Erythroblast (primary cell): ENCODE data around the gene LSM14B.
A peak's percentile ranks its signal among the peaks of the same experiment; 100 is the strongest.

Experiments used
- DNase-seq, 2 experiments: peaks; one replicate each; lab custom pipeline; 2025; lab: John Stamatoyannopoulos, UW
- GATA1 ChIP-seq: IDR thresholded peaks from 2 replicates; pipeline ENCODE4 v1.6.1; 2011; ENCODE audit warnings: low read depth, mild to moderate bottlenecking, control low read depth, low read length, moderate library complexity
- POLR2A ChIP-seq: IDR thresholded peaks from 2 replicates; pipeline ENCODE4 v1.6.1; 2011; ENCODE audit warnings: mild to moderate bottlenecking, low read length

LSM14B gene

DNA sequence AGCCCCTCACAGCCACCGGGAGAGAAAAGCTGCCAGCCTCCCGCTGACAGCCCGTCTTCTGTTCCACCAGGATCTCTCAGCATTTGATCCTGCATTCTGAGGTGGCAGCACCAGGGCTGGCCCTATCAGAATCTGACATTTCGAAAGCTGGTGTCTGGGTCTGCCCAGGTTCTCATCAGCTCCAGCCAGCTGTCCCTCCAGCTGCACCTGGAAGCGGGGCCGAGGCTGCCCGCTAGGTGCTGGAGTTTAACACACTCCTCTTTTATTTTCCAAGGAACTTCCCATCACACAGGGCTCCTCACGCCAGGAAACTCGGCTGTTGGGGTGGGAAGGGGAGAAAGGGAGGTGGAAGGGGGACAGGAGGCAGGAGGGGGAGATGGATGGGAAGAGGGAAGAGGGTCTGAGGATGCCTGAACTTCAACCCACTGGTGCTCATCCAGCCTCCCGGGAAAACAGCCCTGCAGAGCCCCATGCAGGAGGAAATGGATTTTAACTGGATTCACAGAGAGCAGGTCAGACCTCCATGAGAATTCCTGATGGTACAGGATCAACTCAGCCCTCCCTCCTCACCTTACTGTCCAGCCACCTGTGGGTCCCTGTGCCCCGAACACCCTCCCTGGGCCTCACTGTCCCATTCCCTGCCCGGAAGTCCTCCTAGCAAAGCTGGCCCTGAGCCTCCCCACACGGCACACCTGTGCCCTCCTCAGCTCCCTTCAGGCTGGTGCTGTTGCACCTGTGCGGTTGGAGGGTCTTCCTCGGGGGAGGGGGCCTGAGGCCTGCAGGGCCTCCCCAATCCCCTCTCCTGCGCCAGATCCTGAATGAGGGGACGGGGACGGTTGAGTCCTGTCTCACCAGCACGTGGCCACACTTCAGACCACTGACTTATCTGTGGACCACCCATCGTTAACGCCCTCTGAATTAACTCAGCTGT, 3.9 kb upstream of the LSM14B start:
- no peak for DNase-seq

DNA sequence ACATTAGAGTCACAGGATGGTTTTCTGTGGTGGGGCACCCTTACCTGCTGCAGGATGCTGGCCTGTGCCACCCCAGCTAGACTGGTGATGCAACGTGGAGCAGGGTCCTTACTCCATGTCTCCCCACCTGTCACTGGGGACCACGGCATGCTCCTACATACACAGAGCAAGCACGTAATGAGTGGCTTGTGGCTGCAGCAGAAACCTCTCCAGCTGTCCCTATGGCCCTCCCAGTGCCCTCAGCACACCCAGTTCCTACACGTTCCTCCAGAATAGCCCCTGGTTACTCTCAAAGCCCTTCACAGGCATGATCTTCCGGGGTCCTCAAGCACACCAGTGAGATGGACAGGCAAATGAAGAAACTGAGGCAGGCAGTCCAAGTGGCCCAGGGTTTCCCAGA, 3.2 kb upstream of the LSM14B start:
- no peak for DNase-seq
- TF ChIP-seq GATA1 (no peak), POLR2A (no peak)

More for the DNA sequence above, 3.9 kb upstream of the LSM14B start:
- TF ChIP-seq POLR2A (no peak), GATA1 (no peak)

DNA sequence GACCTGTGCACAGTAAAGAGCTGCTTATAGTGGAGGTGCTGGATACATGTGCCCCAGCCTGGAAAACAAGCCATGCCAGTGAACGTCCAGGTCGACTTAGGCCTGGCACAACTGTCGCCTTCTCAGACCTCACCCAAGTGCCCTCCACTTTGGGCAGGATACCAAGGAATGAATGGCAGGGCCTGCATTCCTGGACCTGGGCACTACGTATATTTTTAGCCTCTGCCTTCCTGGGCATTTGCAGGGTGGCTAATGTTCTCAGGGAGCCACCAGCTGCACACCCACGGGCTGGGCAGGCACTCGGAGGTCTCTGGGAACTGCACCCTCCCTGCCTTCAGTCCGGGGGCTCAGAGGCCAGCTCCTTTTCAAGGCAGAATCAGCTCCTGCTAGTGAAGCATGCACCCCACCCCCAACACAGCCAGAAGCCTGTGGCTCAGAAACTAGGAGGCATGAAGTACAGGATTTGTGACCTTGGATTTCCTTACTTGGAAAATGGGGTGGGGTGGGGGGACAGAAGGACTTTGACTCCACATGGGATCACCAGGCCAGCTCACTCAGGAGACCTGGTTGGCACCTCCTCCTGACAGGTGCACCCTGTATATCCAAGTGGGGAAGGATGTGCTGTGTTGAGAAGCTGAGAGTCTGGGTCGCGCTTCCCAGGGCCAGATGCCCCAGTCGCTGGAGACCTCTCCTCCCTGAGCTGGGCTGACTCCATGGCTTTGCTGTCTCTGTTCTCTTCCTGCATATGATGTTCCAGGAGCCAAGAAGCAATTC, 2.5 kb upstream of the LSM14B start:
- DNase-seq = no peak
- TF ChIP-seq POLR2A (no peak), GATA1 (no peak)

DNA sequence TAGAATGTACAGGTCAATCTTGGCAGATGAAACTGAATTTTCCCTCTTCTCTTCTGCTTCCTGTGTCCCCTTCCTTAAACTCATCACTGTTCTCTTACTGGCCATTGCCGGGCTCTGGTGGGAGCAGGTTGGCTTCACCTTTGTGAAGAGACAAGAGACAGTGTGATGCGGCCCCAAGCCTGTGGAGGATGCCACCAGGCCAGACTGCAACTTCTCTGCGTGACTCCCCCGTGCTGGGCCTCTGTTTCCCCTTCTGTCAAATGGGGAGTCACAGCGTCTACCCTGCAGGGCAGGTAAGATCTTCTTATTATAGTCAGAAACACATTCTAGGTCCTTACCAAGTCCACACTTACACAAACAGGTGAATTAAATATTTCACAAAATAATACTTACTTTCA, 1.9 kb upstream of the LSM14B start:
- TF ChIP-seq GATA1 = no peak
- no peak for TF ChIP-seq POLR2A
- DNase-seq = no peak

DNA sequence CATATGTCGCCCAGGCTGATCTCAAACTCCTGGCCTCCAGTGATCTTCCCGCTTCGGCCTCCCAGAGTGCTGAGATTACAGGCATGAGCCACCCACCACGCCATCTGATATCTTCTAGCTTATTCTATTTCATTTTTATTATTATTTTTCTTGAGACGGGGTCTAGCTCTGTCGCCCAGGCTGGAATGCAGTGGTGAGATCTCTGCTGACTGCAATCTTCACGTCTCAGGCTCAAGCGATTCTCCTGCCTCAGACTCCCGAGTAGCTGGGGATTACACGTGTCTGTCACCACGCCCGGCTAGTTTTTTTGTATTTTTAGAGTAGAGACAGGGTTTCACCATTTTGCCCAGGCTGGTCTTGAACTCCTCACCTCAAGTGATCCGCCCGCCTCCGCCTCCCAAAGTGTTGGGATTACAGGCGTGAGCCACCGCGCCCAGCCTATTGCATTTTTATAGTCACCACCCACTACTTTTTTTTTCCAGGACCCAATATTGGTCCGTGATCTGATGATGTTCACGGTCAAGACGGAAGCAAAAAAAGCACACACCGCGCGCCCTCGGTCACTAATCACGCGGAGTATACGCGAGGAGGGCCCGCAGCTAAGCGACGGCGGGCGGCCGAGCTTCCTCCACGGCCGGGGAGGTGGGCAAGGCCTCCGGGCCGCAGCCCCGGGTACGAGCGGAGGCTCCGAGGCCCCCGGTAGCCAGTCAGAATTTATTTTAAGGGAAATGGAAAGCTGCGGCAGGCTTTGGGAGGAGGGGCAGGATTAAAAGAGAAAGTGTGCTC, 1.1 kb upstream of the LSM14B start:
- peak; percentile 75 to 79 for DNase-seq
- no peak for TF ChIP-seq POLR2A
- TF ChIP-seq GATA1 = no peak

DNA sequence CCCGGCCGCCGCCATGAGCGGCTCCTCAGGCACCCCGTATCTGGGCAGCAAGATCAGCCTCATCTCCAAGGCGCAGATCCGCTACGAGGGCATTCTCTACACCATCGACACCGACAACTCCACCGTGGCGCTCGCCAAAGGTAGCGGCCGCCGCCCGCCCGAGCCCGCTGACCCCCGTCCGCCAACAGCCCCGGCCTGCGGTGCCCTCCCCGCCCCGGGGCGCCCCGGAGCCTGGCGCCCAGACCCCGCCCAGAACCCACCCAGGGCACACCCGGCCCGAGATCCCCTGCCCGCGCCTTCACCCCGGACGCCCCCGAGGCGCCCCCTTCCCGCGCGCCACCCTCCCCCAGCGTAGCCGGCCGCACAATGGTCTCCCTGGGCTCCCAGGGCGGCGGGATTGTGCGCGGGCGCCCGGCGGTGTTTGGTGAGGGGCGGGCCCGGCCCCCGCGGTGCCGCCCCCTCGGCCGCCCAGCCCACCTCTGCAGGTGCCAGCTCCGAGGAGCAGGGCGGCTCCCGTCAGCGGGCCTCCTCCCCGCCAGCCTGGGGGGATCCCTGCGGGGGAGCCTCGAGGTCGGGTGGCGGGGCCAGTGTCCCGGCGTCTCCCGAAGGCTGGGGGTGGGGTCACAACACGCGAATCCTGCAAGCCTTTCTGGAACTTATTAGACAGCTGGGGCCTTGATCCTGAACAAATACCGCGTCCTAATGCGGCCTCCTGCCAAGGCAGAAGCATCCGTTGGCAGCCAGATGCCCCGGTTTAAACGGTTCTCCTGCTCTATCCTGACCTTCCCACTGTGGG, 577 bp downstream of the LSM14B start:
- TF ChIP-seq GATA1 (no peak), POLR2A (no peak)
- DNase-seq = peak; percentile 61 to 72

DNA sequence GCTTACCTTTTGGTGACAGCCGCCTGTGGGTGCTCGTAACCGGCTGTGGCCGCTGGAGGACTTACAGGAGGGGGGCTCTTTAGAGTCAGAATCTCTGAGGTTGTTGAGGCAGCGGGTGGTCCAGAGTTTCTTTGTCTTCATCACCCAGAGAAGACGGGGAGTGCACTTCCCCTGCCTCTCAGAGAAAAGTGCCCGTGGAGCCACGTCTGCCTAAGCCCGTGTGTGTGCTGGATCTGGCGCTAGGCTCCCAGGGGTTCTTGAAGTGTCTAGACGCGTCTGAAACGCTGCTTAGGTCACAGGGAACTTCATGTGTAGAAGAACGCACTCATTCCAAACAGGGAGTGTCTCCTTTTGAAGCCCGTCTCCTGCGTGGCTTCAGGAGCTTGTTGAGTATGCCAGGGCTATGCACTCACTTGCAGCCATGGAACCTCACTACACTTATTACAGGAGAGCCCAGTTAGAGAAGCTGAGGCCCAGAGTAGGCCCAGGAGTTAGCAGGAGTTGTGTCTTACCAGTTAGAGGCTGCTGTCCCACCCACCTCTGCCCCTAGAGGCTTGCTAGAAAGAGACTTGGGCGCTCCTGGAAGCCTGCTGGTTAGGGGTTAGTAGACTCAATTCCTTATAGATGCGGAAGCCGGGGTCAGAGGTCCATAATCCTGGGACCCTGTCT, 1.3 kb downstream of the LSM14B start:
- TF ChIP-seq POLR2A (no peak), GATA1 (no peak)
- DNase-seq = peak; percentile 43 to 50

DNA sequence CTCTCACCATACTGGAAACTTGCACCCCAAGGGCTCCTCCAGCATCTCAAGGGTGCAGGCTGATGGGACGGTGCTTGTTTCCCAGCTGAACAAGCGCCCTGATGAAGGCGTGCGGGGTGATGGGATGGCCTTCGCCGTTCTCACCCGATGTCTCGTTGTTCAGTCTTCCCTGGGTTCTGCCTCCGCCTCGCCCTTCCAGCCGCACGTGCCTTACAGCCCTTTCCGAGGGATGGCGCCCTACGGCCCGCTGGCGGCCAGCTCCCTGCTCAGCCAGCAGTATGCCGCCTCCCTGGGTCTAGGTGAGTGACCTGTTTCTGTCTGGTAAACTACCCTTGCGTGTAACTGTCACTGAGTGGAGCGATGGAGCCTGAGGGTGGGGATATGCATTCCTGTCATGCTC, 3.9 kb downstream of the LSM14B start:
- no peak for DNase-seq
- no peak for TF ChIP-seq GATA1
- no peak for TF ChIP-seq POLR2A

DNA sequence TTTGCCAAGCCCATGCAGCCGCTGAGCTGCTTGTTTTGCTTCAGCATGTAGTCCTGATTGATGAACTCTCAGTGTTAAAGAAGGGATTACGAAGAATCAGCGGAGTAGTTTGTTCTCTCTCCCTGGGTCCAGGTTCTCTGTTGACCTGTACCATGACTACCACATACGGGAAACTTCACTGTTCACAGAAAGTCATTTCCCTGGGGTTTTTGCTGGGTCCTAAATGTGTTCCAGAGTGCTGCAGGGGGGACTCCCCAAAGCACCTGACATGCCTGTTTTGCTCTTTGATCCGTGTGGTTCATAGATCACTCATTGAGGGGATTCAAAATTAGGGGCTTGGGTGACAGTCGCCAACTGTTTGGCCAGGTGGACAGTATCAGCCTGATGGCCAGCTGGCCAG, 5.5 kb downstream of the LSM14B start:
- TF ChIP-seq GATA1 = no peak
- TF ChIP-seq POLR2A = no peak
- no peak for DNase-seq

DNA sequence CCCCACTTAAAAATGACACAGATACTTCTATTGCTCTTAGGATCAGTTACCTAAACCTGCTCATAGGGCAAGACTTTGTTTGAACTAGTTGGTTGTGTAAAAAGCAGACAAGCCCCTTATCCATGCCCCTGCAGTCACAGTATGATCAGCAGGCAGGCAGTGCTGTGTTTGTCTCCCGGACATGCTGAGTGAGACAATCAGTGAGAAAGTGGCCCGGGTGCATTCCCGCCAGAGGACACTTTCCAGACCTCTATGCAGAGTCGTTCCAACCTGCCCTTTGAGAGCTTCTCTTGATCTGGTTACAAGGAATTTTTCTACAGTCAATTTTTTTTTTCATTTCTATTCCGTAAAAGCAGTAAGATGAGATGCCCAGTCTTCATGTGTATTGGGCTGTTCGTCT, 6.2 kb downstream of the LSM14B start:
- TF ChIP-seq GATA1 (no peak), POLR2A (no peak)
- no peak for DNase-seq

DNA sequence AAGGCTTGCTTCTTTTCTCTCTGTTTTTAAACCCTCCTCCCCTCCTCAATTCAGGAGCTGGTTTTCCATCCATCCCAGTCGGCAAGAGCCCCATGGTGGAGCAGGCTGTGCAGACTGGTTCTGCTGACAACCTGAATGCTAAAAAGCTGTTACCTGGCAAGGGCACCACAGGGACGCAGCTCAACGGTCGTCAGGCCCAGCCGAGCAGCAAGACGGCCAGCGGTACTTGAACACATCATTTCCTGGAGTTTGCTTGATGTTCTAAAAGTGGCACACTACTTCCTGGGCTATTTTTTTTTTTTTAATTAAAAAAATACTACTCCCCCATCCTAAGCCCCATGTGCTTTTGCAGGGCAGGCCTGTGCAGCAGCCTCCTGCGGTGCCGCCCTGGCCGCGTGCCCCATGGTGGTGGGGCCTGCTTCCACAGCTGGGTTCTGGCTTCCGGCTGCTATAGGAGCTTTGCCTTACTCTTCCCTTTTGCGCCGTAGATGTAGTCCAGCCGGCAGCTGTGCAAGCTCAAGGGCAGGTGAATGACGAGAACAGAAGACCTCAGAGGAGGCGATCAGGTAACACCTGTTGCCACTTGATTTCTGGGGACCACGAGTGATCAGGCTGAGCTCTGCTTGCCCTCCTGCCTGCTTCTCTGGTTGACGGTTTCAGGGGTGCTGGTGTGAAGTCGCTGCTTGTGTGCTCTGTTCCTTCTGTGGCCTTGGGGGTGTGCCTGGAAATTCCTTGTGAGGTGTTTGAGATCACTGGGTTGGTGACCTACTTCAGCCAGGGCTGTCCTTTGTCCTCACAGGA, 7.7 kb downstream of the LSM14B start:
- DNase-seq = no peak
- TF ChIP-seq GATA1 (no peak), POLR2A (no peak)
